ENCODE data around the gene GALNT6. TPM values are rescaled to one million over a fixed set of nuclear protein-coding genes. Genes with fewer than 3 reads are reported as not detected.

Gene GALNT6
- total RNA-seq, 1 experiment from 2014 or later = 73.0 TPM

GRCh38 chr12:51399891-51400290 lies 8.7 kb upstream of the GALNT6 start:
- no peaks in the 10 kb centered on the region for H3K36me3 ChIP-seq (ENCODE audit: low read depth)
- H3K4me1 ChIP-seq (replicated peaks; ENCODE audit: insufficient read depth) = no peaks in the 10 kb centered on the region; the same call in 1 of the 2 replicates
- no peak for DNase-seq
- intact Hi-C loops (cut with micrococcal nuclease; ENCODE audit: unreplicated experiment) = no loop called here
- H3K9me3 ChIP-seq (ENCODE audit: insufficient read depth, low read depth) = no peaks in the 10 kb centered on the region
- no peaks in the 10 kb centered on the region for H3K79me2 ChIP-seq (ENCODE audit: low read depth)
- H3K4me2 ChIP-seq = no peak overlapping the region
- no peak overlapping the region for H3K4me3 ChIP-seq
- no peak overlapping the region for H2AFZ ChIP-seq
- no peaks in the 10 kb centered on the region; the same call in 1 of the 2 replicates for H4K20me1 ChIP-seq (ENCODE audit: insufficient read depth)
- CTCF ChIA-PET = no interaction called here
- POLR2A ChIA-PET (ENCODE audit: unreplicated experiment) = no interaction called here
- no peaks in the 10 kb centered on the region for H3K9me2 ChIP-seq (ENCODE audit: insufficient read depth)
- no peaks in the 10 kb centered on the region for H3K27me3 ChIP-seq (ENCODE audit: insufficient read depth, low read depth)
- no TSS peak for BruUV-seq (replicated peaks)
- TF ChIP-seq EZH2 (IDR thresholded peaks at IDR 0.05; ENCODE audit: low read depth) (no peak), CTCF (conservative IDR thresholded peaks at IDR 0.05) (no peak)
- H3F3A ChIP-seq (ENCODE audit: insufficient read depth, low read depth) = no peaks in the 10 kb centered on the region
- no peak overlapping the region for H3K27ac ChIP-seq

GRCh38 chr12:51397670-51398069 lies 6.5 kb upstream of the GALNT6 start:
- Histone ChIP-seq H3K9me2 (ENCODE audit: insufficient read depth) (no peaks in the 10 kb centered on the region), H3K4me3 (no peak overlapping the region), H3K9me3 (ENCODE audit: insufficient read depth, low read depth) (no peaks in the 10 kb centered on the region), H3K27me3 (ENCODE audit: insufficient read depth, low read depth) (no peaks in the 10 kb centered on the region), H3K79me2 (ENCODE audit: low read depth) (0 out of 2 replicates have a peak, but pooled peaks cover 6% of the 10 kb centered on the region), H3K4me2 (no peak overlapping the region), H3F3A (ENCODE audit: insufficient read depth, low read depth) (no peaks in the 10 kb centered on the region), H2AFZ (no peak overlapping the region), H3K27ac (no peak overlapping the region), H4K20me1 (ENCODE audit: insufficient read depth) (no peaks in the 10 kb centered on the region; the same call in 1 of the 2 replicates), H3K36me3 (ENCODE audit: low read depth) (no peaks in the 10 kb centered on the region), H3K4me1 (replicated peaks; ENCODE audit: insufficient read depth) (peaks cover 16% of the 10 kb centered on the region)
- ChIA-PET POLR2A (ENCODE audit: unreplicated experiment) (no interaction called here), CTCF (no interaction called here)
- DNase-seq = no peak
- BruUV-seq (replicated peaks) = no TSS peak
- TF ChIP-seq EZH2 (IDR thresholded peaks at IDR 0.05; ENCODE audit: low read depth) (no peak), CTCF (conservative IDR thresholded peaks at IDR 0.05) (no peak)
- intact Hi-C loops (cut with micrococcal nuclease; ENCODE audit: unreplicated experiment) = no loop called here

- peaks cover 16% of the 10 kb centered on the region for H3K79me2 ChIP-seq (ENCODE audit: low read depth)
- BruUV-seq (replicated peaks) = no TSS peak
- ChIA-PET POLR2A (ENCODE audit: unreplicated experiment) (interaction anchor here (0.6 kb wide), 1 partner anchor 157 kb away, joined by 3 read pairs; the partner anchor contains the start of gene DAZAP2), CTCF (no interaction called here)
- H3K4me1 ChIP-seq (replicated peaks; ENCODE audit: insufficient read depth) = peaks cover 19% of the 10 kb centered on the region
- no peak overlapping the region for H3K27ac ChIP-seq
- no peaks in the 10 kb centered on the region for H3K9me2 ChIP-seq (ENCODE audit: insufficient read depth)
- no peaks in the 10 kb centered on the region for H3K36me3 ChIP-seq (ENCODE audit: low read depth)
- H3K9me3 ChIP-seq (ENCODE audit: insufficient read depth, low read depth) = no peaks in the 10 kb centered on the region
- TF ChIP-seq EZH2 (IDR thresholded peaks at IDR 0.05; ENCODE audit: low read depth) (no peak), CTCF (conservative IDR thresholded peaks at IDR 0.05) (no peak)
- H4K20me1 ChIP-seq (ENCODE audit: insufficient read depth) = no peaks in the 10 kb centered on the region; the same call in 1 of the 2 replicates
- peaks cover 4% of the 10 kb centered on the region; the same call in 1 of the 2 replicates for H3F3A ChIP-seq (ENCODE audit: insufficient read depth, low read depth)
- H2AFZ ChIP-seq = no peak overlapping the region
- H3K27me3 ChIP-seq (ENCODE audit: insufficient read depth, low read depth) = no peaks in the 10 kb centered on the region
- no peak overlapping the region for H3K4me3 ChIP-seq
- no peak overlapping the region for H3K4me2 ChIP-seq
- intact Hi-C loops (cut with micrococcal nuclease; ENCODE audit: unreplicated experiment) = no loop called here
- no peak for DNase-seq
Observed at GRCh38 chr12:51395283-51396230, 4.4 kb upstream of the GALNT6 start.

All from PC-9 (cell line).